Heart right ventricle (tissue), 16 donors: ENCODE data around the gene LRRC55. TPM values are rescaled to one million over a fixed set of nuclear protein-coding genes. Genes with fewer than 3 reads are reported as not detected.

Experiments
- ATAC-seq, 8 donors: fragments of 200-7000 bp; cut with Tn5 transposase; one replicate each; pipeline ENCODE4 v1.9.1; 2020; ENCODE audit warnings: mild to moderate bottlenecking in 8 of 8, moderate library complexity in 8 of 8, moderate number of reproducible peaks in 1 of 8
- DNase-seq, 2 donors: peaks; one replicate each; pipeline ENCODE4 v3.0.0-alpha.2; 2020
- H3K27ac ChIP-seq, 10 donors: fragments of 200-600 bp; sonication (generic) in 2 of 10; one replicate each; pipeline versions ENCODE4 v1.5.0 to v1.8.0; 2020 to 2022; ENCODE audit warnings: mild to moderate bottlenecking in 3 of 10
- H3K27me3 ChIP-seq, 7 donors: fragments of 200-600 bp; one replicate each; pipeline ENCODE4 v1.8.0; 2021 to 2022; ENCODE audit warnings: mild to moderate bottlenecking in 2 of 7
- H3K36me3 ChIP-seq, 9 donors: fragments of 200-600 bp; sonication (generic) in 1 of 9; one replicate each; pipeline versions ENCODE4 v1.5.0 to v1.8.0; 2020 to 2022; ENCODE audit warnings: mild to moderate bottlenecking in 2 of 9
- H3K4me1 ChIP-seq, 9 donors: fragments of 200-600 bp; sonication (generic) in 1 of 9; one replicate each; pipeline versions ENCODE4 v1.5.0 to v1.8.0; 2020 to 2022; ENCODE audit warnings: mild to moderate bottlenecking in 4 of 9
- H3K4me3 ChIP-seq, 10 donors: fragments of 200-600 bp; sonication (generic) in 2 of 10; one replicate each; pipeline versions ENCODE4 v1.5.0 to v1.8.0; 2020 to 2022; ENCODE audit warnings: mild to moderate bottlenecking in 7 of 10, moderate library complexity in 2 of 10
- H3K9me3 ChIP-seq, 11 donors: fragments of 200-600 bp in 10 of 11; sonication (generic) in 2 of 11; one replicate each; pipeline versions ENCODE4 v1.5.0 to v1.8.0; 2013 to 2022; ENCODE audit warnings: mild to moderate bottlenecking in 2 of 11, control low read depth in 1 of 11, moderate library complexity in 1 of 11
- WGBS, 2 donors: extraction: QIAGEN DNeasy Blood & Tissue Kit; methylation state at CpG; one replicate each; pipeline ENCODE4 v1.1.7; 2013; ENCODE audit warnings: inconsistent platforms in 1 of 2; 5-methylcytosine and 5-hydroxymethylcytosine counted together
- intact Hi-C, 10 donors: fragments of 100-400 bp; cut with DNase I; formaldehyde crosslinking; loops; one replicate each; pipeline versions ENCODE4 v1.11.1 to v1.14.2; 2022
- polyA plus RNA-seq, 2 donors: library from polyadenylated mRNA; stranded (reverse); fragments of 200-250 nt; gene quantifications; one replicate each; pipeline ENCODE4 v1.2.3, GENCODE V29; 2013
- total RNA-seq, 10 donors: library from RNA; stranded (reverse); fragmentation: NEBNext Ultra II Directional in 3 of 10; extraction: Animal tissue kit (Norgen Biotek cat#: 25700) in 3 of 10; gene quantifications; one replicate each; pipeline versions ENCODE4 v1.2.1 to v1.2.4, GENCODE V29; 2021 to 2023
- TF ChIP-seq, protein P1 (sequence below), 9 donors: fragments of 200-600 bp; sonication (generic) in 2 of 9; IDR thresholded peaks; one replicate each; pipeline versions ENCODE4 v1.5.0 to v1.8.0; 2021 to 2022; ENCODE audit warnings: antibody characterized with exemption in 9 of 9, mild to moderate bottlenecking in 5 of 9, moderate library complexity in 1 of 9
- donor health status: Arrhythmogenic right ventricular cardiomyopathy.
- donor health status: ischemic (EF 13 %, LVEDD 7.1; RV severe dilation, severe dysfunction).
- donor health status: healthy with polysubstance abuse.
- donor health status: DM: no; HTN: yes; CAD: no.
- donor health status: DM: no; HTN: no; CAD: no.
- donor health status: ischemic (EF 25% LVEDD 6.9; RV normal size, moderate dysfunction).
- donor health status: ischemic (EF 25% LVEDD 5.7; RV mildly dilated, moderate dysfunction).
- donor health status: healthy.
- donor health status: DM: yes; HTN: yes; CAD: no.
- donor health status: Ischemic cardiomyopathy.
- donor health status: ischemic (EF 35%, LVEDD 5.7; RV mildly dilated, moderate dysfunction).
- donor health status: nonischemic (EF 11% LVEDD 7.7; RV severe dilation, severe dysfunction).
- donor health status: DM: yes; HTN: yes; CAD: no.
- donor health status: PGD.
- donor health status: ischemic (EF 29% LVEDD 5.4; RV normal size, mild dysfunction).
- donor health status: nonischemic (EF 23%, LVEDD 6.1; RV moderate dilation, normal function).

LRRC55 gene
- total and polyA plus RNA-seq, 12 donors: 0.04 to 0.53 (median 0.20) TPM; not detected in 1

DNA sequence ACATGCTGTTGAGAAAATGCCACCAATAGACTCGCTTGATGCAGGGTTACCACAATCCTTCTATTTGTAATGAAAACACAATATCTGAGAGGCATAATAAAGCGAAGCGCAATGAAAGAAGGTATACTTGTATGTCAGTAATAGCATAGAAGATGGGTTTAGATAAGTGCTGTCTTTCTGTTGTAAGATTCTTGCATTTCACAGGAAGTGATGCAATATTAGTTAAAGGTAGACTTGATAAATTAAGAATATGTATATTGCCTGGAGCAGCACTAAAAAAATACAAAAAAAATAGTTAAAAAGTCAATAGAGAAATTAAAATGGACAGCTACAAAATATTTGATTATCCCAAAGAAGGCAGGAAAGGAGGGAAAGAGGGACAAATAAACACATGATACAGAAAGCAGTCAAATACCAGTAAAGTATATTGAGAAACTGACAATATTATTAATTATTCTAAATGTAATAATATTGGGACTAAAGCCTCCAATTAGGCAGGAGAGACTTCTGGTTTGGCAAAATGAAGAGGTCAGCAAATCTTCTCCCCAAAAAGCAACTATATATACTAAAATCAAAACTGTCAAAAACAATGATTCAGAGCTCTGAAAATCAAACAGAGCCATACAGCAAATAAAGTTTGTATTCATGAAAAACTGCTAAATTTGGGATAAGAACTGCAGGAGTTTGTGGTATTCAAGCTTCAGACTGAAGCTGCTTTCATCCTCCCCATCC is 46.6 kb upstream of the LRRC55 start:
- Histone ChIP-seq H3K9me3 (peaks cover 0 to 5% (median 0%) of the 10 kb centered on the region in 11 donors), H3K27me3 (peaks cover 0 to 9% (median 0%) of the 10 kb centered on the region in 7 donors), H3K27ac (no peak overlapping the region), H3K36me3 (no peaks in the 10 kb centered on the region), H3K4me3 (no peak overlapping the region), H3K4me1 (peaks cover 0 to 10% (median 0%) of the 10 kb centered on the region in 9 donors)
- TF ChIP-seq, protein P1, sequence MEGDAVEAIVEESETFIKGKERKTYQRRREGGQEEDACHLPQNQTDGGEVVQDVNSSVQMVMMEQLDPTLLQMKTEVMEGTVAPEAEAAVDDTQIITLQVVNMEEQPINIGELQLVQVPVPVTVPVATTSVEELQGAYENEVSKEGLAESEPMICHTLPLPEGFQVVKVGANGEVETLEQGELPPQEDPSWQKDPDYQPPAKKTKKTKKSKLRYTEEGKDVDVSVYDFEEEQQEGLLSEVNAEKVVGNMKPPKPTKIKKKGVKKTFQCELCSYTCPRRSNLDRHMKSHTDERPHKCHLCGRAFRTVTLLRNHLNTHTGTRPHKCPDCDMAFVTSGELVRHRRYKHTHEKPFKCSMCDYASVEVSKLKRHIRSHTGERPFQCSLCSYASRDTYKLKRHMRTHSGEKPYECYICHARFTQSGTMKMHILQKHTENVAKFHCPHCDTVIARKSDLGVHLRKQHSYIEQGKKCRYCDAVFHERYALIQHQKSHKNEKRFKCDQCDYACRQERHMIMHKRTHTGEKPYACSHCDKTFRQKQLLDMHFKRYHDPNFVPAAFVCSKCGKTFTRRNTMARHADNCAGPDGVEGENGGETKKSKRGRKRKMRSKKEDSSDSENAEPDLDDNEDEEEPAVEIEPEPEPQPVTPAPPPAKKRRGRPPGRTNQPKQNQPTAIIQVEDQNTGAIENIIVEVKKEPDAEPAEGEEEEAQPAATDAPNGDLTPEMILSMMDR (IDR thresholded peaks at IDR 0.05): no peak
- intact Hi-C loops: loop anchor here in 2 of 10 donors (10.0 kb wide), 2 partner anchors 60 to 290 kb away; no protein-coding TSS in a partner anchor
- WGBS, 2 donors: 96 to 98% methylated on average over 3 of the region's 3 CpGs
- no peak for ATAC-seq
- no peak for DNase-seq

DNA sequence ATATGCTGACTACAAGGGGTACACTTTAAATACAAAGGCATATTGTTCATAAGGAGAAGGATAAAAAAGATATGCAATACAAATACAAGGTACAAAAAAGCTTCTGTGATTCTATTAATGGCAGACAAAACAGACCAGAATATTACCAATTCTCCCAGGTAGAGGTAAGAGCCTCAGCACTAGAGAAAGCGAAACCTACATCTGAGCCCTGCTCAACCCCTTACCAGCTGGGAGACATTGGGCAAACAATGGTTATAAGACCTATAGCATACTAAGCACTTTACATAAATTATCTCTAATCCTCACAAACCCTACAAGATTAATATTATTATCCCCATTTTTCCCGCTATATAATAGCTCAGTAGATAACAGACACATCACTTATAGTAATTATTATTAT is 41.2 kb upstream of the LRRC55 start:
- Histone ChIP-seq H3K27ac (no peak overlapping the region), H3K9me3 (peaks cover 0 to 5% (median 0%) of the 10 kb centered on the region in 11 donors), H3K4me1 (no peaks in the 10 kb centered on the region), H3K27me3 (peaks cover 0 to 4% (median 0%) of the 10 kb centered on the region in 7 donors), H3K36me3 (no peaks in the 10 kb centered on the region), H3K4me3 (no peak overlapping the region)
- intact Hi-C loops: loop anchor here in 1 of 10 donors (10.0 kb wide), 1 partner anchor 54 kb away; no protein-coding TSS in a partner anchor
- TF ChIP-seq, protein P1 (IDR thresholded peaks at IDR 0.05): no peak
- ATAC-seq: no peak
- no peak for DNase-seq
- 73% methylated on average over 2 of the region's 2 CpGs for WGBS, 2 donors

DNA sequence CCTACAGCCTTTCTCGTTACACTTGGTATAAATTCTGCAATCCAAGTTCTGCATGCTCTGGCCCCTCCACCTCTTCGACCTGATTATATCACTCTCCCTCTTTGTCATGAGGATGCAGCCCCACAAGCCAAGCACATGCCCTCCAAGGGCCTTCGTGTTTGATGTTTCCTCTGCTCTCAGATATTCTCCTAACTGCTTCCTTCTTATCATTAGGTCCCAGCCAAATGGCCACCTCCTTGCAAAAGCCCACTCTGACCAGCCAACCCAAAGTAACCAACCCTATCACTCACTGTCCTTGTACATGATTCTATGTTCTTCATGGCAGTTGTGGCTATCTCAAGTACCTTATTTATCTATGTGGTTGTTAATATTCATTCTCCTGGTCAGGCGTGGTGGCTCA is 38.3 kb upstream of the LRRC55 start:
- intact Hi-C loops: loop anchor here in 1 of 10 donors (10.0 kb wide), 1 partner anchor 51 kb away; no protein-coding TSS in a partner anchor
- TF ChIP-seq, protein P1 (IDR thresholded peaks at IDR 0.05): no peak
- Histone ChIP-seq H3K27me3 (peaks cover 0 to 4% (median 0%) of the 10 kb centered on the region in 7 donors), H3K36me3 (no peaks in the 10 kb centered on the region), H3K4me1 (peaks cover 0 to 1% (median 0%) of the 10 kb centered on the region in 9 donors), H3K27ac (no peak overlapping the region), H3K4me3 (no peak overlapping the region), H3K9me3 (peaks cover 0 to 4% (median 0%) of the 10 kb centered on the region in 11 donors)
- no peak for DNase-seq
- ATAC-seq: no peak
- WGBS, 2 donors: 86 to 87% methylated on average over 4 of the region's 4 CpGs

DNA sequence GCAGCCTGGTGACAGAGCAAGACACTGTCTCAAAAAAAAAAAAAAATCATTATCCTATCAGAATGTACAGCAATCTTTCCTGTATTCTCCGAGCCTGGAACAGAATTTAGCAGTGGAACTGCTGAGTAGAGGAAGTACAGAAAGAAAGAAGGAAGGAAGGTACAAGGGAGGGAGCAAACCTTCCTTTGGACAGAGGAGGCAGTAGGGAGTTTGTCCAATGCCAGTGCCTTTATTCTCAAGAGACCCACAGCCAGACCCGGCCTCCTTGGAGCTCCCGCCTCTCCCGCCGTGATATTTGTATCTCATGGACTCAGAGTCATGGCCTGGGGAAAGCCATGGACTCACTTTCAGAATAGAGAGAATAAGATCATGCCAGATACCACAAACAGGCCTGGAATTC is 37.7 kb upstream of the LRRC55 start:
- Histone ChIP-seq H3K9me3 (no peaks in the 10 kb centered on the region), H3K27me3 (peaks cover 0 to 4% (median 0%) of the 10 kb centered on the region in 7 donors), H3K4me3 (no peak overlapping the region), H3K4me1 (peaks cover 0 to 8% (median 0%) of the 10 kb centered on the region in 9 donors), H3K36me3 (no peaks in the 10 kb centered on the region), H3K27ac (no peak overlapping the region)
- TF ChIP-seq, protein P1 (IDR thresholded peaks at IDR 0.05): no peak
- no peak for ATAC-seq
- DNase-seq: no peak
- WGBS, 2 donors: 64 to 68% methylated on average over 5 of the region's 5 CpGs
- intact Hi-C loops: loop anchor here in 1 of 10 donors (10.0 kb wide), 1 partner anchor 51 kb away; no protein-coding TSS in a partner anchor
